ENCODE data around the gene ADCY5.

ADCY5 gene

DNA sequence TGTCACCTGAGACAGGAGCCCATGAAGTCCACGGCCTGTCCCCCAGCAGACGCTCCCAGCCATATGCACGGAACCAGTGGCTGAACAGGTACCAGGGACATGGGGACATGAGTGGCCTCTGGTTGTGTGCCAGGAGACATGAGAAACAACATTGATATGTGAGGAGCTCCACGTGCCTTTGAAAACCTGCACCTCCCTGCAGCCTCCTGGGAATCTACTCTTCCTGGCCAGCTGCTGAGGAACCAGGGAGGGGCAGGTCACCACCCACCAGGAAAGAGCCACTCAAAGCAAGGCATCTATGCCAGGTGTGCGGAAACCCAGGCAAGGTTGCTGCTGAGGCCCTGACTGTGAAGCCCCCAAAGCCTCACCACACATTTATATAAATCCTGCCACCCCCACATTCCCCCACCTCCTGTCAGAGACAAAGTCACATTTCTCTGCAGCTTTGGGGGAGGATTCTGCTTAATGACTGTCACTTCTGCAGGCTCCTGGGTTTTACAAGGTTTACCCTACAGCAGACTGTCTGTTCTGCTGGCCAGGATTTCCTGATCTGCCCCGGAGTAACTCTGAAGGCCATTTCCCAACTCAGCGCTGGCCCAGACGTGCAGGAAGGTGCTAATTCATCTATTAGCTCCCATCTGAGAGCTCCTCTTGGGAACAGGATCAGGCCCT, 110.8 kb downstream of the ADCY5 start:
- DNase-seq = no peak

DNA sequence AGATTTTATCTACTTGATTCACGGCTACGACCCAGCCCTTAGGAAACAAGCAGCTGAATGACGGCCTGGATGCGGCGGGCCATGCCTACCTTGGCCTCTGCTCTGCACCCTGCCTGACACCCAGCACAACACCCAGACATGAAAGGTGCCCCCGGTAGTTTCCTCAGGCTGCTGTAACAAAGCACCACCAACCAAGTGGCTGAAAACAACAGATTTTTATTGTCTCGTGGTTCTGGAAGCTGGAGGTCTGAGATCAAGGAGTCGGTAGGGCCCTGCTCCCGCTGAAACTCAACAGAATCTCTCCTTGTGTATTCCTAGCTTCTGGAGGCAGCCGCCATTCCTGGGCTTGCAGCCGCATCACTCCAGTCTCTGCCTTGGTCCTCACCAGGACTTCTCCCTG, 111.7 kb downstream of the ADCY5 start:
- DNase-seq = no peak

DNA sequence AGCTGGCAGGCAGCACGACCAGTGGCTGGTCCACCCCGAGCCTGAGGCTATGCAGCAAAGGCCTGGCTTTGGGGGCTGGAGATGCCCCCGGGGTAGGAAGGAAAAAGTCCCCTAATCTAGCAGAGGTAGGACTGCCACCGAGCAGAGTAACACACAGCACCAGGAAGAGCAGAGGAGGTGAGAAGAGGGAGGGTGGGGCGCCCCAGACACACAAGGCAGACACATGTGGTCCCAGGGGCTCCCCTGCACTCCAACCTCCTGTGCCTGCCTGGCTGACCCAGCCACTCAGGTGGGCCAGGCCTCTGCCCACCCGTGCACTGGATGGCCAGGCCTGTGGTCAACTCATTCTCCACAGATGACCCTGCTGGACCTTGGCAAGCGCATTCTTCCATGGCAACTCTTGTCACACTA, 112.4 kb downstream of the ADCY5 start:
- no peak for DNase-seq

DNA sequence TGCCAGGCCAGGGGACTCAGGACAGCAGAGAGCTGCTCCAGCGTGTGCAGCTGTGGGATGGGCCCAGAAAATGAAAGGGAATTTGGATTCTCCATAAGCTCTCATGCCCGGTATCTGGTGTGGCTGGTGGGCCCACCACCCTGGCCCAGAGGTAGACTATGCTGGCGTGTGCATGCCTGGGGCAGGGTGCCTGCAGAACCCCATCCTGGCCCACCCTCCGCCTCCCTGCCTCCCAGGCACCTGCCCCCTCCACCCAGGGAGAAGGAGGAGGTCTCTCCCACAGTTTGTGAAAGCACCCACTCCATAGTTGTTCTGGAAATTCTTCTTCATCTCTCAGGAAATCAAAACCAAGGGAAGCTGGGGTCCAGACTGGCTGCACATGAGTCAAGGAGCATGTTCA, 112.9 kb downstream of the ADCY5 start:
- no peak for DNase-seq

DNA sequence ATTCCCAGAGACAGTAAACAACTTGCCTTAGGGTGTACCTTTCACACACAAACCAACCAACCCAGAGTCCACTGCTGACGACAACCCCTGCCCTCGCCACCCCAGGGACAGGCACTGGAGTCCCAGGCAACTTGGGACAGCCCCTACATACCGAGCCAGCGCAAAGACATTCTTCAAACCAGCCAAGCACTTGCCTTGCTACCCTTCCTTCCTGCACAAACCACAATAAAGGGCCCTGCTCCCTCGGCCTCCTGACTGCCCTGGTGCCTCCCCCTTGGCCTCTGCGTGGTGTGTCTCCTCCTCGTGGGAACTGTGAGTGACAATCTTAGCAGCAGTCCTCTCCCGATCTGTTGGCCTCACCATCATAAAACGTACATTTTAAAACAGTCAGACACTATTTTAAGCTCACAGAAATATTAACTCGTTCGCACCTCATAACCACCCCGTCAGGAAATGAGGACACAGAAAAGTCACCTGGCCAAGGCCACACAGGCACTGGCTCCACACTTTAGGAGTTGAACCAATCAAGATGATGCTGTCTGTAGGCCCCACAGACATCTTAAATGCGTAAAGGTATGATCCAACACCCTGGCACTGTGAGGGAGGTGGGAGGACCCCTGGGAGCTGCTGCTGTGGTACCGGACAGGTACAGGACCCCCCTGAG, 113.8 kb downstream of the ADCY5 start:
- no peak for DNase-seq

DNA sequence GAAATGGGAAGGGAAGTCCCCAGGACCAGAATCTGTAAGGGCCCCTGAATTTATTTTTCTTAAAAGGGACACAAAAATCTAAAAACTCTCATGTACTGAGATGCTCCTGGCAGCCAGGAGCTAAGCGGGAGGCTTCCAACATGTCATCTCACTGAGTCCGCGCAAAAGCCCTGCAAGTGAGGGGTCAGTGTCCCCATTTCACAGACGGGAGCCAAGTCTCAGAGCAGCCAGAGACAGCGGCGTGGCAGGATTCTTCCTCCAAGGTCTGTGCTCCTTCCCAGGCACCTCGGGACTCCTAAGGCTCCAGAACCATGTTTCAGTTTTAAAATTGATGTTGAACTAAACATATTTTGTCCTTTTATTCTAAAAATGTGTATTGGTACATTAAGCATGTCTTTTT, 114.8 kb downstream of the ADCY5 start:
- DNase-seq = no peak

DNA sequence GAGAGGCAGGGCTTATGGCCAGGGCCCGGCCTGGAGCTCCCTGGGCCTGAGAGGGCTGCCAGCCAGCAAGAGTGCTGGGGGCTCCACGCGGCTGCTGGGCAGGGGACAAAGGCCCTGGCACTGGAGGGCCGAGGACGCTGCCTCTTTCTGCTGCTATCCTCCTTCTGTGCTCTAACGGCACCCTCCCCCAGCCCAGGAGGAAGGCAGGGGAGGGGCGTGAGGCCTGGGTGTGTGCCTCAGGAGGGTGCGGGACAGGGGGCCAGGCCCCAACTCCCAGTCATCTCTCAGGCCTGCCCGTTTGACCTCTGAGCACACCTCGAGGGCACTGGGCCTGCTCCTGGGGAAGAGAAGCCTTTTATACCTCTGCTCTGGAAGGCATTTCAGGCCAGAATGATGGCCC, 115.5 kb downstream of the ADCY5 start:
- DNase-seq = no peak

DNA sequence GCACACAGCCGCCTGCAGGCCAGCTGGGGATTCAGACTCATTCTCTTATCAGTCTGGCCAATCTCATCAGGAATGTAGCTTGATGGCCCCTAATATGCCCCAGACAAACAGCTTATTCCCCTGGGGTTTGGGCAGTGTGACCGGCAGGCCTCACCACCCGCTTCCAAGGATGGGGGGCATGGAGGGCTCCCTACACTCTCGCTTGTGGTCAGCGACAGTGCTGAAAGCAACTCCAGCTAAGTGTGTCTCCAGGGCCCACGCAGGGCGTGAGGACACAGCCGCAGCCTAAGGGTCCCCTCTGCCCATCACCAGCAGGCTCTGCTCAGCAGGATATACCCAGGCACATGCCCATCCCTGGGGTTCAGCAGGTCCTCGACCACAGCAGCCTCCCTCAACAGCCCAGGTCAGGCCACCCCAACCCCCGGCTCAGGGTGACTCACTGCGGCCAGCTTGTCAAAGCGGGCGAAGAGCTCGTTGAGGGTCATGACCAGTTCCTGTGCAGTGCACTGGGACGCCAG, 116.7 kb downstream of the ADCY5 start:
- no peak for DNase-seq

DNA sequence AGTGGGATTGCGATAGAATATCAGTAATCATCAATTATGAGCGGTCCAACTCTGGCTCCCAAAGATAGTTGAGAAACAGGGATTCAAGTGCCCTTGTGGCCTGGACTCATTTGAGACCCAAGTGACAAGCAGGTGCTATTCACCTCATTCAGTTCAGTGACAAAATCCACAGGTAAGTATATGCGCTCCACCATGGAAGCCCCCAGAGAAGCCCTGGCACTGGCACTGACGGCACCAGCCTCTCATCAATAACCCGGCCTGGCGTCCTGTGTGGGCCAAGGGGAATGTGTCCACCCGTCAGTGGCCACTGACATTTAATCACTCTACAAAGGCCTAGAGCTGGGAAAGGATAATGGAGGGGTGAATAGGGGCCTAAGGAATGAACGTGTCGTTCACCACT, 117.2 kb downstream of the ADCY5 start:
- no peak for DNase-seq

DNA sequence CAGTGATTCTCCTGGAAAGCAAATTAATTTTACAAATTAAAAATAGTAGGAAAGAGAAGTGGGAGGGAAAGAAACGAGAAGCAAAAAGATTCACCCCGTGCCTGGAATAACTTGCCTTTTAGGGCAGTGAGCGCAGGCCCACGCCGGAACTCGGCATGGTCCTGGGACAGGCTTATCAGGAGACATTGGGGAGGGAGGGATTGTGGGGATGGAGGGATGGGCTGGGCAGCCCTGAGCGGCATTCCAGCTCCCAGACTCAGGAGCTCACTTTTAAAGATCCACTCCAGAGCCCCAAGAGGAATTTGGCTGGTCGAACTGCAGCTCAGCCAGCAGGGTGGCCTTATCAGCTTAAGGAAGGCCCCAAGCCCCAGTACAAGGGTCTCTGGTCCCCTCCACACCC, 117.9 kb downstream of the ADCY5 start:
- DNase-seq = no peak

DNA sequence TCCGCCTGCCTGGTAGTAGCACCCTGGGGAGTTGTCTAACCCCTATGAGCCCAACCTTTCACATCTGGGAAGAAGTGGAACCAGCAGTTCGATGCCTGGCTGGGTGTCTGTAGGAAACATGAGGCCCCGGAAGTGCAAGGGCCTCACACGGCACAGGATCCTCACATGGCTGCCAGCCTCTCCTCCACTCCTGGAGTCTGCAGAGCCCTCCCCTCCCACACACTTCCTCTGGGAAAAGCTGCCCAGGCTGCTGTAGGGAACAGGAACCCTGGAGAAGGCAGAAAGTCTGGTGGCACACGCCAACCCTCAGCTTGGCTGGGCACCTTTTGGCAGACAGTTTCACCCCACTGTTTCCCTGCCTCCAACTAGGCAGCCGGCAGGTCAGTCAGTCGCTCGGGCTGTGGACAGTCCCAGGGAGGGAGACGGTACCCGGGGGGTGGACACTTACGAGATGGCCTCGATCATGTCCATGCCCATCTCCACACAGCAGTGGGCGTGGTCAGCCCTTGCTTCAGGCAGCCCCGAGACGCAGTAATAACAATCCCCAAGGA, 118.4 kb downstream of the ADCY5 start:
- DNase-seq = no peak

DNA sequence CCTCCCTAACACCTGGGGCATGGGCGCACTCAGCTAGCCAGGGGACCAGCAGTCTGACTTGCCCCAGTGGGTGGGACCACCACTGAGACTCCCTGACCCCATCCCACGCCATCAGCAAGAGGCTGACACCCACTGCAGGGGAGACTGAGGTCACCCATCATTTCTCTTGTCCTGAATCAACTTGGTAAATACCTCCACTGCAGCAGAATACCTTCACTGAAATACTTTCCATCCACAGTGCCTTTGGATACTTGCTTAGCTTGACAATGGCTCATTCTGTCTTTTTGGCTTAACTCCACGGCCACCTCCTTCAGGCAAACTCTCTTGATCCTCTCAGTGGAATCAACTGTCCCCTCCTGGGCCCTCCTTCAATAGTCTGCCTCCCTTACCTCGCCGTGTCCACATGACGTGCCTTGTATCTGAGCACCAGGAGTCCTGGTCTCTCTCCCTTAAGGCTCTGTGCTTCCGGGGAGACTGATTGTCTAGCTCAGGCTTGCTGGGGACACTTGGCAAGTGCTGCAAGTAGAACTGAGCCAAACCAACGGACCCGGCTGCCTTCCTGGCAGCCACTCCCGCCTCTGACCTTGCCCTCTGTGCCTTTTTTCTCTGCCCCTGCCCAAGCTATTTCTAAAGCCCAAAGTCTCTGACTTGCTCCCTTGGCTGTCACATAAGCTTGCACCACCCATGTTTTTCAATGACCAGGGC, 119.1 kb downstream of the ADCY5 start:
- no peak for DNase-seq

DNA sequence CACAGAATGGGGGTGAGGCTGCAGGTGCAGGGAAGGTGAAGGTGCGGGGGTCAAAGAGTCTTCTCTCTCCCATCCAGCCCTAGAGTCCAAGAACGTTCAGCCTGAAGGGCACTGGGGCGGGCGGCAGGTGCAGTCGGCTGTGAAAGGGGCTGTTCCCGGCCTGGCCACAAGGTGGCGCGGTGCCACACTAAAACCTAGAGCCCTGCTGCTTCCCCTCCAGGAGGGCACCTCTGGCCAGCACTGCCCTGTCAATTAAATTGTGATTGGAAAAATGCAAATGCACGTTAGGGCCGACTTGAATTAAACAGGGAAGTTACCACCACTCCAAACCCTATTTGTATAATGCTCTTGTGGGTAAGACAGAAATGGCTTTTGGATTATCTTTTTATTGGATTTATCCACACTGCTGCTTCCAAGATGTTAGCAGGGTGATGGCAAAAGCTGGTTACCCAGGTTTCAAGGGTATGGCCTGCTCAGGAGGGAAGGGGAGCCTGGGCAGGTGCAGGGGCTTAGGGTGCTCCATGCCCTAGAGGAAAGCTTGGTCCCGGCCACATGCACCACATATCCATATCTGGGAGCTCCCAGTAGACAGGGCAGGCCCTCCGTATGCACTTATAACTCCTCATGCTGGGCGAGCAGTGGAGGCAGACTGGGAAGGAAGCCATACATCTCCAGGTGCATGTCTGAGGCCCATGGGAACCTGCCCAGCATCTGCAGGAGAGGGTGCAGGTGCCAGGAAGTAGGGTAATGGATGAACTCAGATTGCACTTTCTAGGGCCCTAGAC, 119.8 kb downstream of the ADCY5 start:
- DNase-seq = peak; percentile 91

DNA sequence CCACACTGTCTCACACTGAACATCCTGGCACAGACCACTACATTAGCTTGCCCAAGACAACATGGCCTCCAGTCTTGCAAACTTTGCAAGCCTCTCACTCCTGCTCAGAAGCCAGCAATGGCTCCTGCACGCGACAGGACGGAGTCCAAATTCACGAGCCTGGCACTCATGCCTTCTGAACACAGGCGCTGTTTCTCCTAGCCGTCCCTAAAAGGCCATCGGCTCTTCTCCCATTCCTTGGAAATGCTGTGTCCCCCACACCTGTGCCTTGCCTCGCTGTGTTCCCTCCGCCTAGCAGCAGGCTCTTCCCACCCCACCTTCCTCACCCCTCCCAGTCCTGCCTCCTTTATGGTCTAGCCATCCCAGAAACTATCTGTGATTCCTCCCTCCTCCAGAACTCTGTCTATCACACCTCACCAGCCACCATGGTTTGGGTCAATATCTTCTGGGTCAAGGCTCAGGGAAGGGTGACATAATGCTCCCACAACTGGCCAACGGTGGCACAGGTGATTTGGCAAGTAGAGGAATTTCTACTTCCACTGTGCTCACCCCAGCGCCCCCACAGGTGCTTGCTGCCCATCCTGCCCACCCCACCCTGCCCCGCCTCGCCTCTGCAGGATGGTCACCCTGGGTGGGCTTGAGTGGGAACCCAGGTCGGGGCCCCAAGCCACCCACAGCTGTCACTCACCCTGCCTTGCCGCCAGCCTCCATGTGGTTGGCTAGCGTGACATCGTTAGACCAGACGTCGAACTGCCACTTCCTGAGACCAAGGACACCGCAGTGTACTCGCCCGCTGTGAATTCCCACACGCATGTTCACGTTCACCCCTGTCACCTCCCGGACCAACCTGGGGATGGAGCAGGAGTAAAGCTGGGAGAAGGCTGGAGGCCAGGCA, 120.7 kb downstream of the ADCY5 start:
- DNase-seq = no peak

DNA sequence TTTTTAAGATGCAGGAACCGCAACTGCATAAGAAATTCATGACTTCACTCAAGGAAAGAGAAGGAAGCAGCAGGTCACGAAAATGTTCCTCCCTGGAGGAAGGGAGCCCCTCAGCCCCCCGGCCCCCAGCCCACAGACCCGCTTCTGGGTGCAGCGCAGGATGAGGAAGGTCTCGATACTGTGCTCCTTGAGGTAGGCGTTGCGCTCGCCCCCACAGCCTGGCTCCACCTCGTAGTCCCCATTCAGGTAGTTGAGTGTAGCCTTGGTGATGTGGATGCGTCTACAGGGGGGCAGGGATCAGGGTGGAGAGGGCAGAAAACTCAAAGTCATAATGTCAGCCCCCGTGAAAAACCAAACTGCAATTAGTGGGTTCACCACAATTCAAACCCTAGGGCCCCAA, 121.4 kb downstream of the ADCY5 start:
- DNase-seq = no peak

DNA sequence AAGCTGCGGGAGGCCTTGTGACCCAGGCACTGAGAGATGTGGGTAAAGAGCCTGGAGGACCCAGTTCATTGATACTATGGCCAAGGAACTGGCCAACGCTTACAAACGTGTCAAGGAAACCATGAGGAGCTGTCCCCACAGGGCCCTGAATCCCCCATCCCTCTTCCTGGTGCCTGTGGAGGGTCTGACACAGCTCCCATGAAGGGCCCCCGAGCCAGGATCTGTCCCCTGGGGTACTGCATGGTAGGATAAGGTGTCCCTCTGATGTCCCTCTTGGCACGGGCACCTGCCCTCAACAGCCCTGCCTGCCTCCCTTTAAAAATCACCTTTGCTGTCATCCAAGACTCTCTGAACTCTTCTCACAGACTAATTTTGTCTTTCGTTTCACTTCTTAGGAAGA, 122.4 kb downstream of the ADCY5 start:
- no peak for DNase-seq

DNA sequence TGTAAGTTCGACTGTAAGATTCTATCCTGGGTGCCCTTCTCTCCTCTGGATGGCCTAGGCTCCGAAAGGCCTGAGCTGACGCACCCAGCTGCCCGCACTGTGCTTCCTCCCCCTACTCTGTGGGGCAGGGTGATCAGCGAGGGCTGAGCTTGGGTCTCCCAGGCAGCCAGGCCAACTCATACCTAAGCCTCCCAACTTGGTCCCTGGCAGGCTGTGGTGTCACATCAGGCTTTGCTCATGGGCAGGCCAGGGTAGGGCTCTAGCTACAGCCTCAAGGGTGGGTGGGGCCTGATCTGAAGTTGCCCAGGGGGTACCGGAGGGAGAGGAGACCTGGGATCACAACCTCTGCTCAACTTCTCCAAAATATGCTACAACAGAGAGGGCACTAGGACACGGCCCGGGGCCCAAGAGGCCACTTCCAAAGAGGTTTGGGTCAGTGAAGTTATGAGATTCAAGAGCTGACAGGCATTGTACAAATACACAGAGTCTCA, 123.1 kb downstream of the ADCY5 start:
- DNase-seq = no peak

DNA sequence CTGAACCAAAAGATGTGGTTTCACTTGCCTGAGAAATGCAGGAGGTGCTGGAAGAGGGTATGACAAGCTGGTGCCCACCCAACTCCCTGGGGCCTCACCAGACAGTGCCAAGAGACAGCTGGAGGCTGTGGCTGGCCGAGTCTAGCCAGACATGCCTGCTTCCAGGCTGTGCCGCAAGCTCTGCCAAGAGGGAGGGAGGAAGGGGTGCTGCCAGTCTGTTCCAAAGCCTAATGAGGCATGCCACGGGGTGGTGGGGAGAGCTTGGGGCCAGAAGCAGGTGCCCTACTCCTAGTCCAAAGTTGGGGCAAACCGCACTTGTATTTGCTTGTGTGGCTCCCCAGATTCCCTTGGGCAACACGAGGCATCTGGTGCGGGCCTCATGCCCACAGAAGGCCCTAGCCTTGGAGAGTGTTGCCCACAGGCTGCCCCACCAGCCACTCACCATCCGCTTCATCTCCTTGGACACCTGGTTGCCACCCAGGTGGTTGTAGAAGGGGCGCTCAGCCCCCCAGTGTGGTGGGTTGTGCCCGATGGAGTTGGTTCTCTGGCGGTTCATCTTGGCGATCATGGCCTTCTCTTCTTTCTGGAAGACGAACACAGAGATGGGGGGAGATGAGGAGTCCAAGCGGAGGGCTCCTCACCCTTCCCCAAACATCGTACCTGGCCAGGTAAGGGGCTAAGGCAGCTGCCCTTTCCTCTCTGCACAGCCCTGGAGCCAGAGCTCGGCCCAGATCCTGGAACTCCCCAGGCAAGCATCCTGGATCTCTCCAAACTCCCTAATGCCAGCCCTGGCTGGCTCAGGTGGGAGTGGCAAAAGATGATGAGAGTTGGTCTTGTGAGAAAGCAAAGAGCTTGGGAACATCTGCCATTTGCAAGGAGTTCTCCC, 123.8 kb downstream of the ADCY5 start:
- no peak for DNase-seq

DNA sequence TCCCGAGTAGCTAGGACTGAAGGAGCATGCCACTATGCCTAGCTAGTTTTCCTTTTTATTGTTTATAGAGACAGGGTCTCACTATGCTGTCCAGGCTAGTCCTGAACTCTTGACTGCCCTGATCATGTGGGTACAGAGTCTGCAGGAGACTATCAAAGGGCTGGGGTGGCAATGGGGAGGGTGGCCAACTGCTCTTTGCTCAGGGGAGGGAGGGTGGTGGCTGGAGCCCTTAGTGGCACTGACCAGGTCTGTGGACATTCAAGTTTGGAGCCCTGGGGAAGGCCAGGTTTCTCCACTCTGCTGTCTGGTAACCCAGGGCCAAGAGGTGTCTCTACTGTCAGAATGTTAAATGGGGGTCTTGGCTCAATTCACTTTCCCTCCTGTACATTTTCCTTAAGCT, 125.1 kb downstream of the ADCY5 start:
- no peak for DNase-seq

DNA sequence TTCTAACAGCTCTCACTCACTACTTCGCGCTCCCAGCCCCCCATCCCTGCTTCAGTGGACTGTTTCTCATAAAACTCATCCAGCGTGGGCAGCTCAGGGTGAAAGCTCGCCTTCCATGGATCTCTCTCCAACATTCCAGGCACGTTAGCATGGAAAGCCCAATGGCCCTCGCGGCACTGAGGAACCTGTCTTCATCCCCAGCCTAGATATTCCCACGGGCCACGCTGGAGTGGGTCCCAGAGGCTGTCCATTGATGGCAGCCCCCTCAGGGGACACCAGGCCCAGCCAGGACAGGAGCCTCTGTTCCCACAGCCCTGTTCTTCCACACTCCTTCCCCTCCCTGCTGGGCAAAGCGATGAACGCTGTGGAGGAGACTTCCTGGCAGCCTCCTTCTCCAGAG, 126.0 kb downstream of the ADCY5 start:
- no peak for DNase-seq

DNA sequence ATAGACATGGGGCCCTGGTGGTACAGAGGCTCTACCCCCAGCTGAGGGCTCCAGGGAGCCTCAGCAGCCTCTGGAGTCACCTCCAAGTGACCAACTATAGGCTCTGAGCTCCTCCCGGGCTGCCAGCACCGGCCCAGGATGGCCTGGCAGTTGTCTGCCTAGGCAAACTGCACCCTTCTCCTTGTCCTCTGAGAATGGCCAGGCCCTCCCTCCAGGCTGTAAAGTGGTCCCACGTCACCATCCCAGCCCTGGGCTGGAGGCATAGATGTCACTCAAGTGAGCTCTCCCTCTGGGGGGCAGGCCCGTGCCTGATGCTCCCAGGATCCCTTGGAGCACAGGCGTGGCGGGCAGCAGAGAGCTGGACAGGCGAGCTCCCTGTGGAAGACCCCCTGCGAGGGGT, 127.1 kb downstream of the ADCY5 start:
- no peak for DNase-seq
